Activated CD8-positive, alpha-beta memory T cell treated with anti-CD3 and anti-CD28 coated beads for 48 hours (primary cell): ENCODE measurements around the gene APLP2.
"Not testable (repeated sequence)": the region's sequence is repeated elsewhere in the genome, so short reads cannot be mapped to it uniquely, and the experiment has no call there.

Experiments used
- DNase-seq, 3 experiments: peaks; one replicate each; pipeline ENCODE4 v3.0.0-alpha.2; 2020; ENCODE audit warnings: low read depth in 2 of 3, low spot score in 2 of 3

Gene APLP2

DNA sequence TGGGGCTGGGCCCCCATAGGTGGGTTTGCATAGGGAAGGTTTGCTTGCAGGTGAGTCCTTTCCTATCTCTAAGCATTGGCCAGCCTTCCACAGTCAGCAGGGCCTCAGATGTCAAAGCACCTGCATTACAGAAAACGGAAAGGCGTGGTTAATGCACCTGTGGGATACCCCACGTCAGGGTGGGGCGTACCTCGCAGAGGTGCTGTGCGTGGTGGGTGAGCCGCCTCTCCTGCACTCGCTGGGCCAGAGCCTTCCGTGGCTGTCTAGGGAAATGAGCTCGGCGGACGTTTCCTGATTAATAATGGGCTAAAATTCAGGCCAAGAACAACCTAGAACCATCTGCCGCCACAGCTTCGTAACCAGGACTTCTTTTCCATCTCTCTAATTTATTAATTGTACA, 122.2 kb downstream of the APLP2 start:
- no peak for DNase-seq

- DNase-seq: no peak
These were observed 123.2 kb downstream of the APLP2 start for GRCh38 chr11:130192845-130193267.

DNA sequence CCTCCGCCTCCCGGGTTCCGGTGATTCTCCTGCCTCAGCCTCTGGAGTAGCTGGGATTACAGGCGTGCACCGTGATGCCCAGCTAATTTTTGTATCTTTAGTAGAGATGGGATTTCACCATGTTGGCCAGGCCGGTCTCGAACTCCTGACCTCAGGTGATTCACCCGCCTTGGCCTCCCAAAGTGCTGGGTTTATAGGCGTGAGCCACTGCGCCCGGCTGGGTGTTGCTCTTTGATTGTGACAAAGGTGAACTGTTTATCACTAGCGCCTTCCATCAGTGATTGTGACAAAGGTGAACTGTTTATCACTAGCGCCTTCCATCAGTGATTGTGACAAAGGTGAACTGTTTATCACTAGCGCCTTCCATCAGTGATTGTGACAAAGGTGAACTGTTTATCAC, 123.9 kb downstream of the APLP2 start:
- not testable (repeated sequence) for DNase-seq
